OCI-LY7 (cell line): Measurements from ENCODE around the gene NR3C1. TPM values are rescaled to one million over a fixed set of nuclear protein-coding genes. Genes with fewer than 3 reads are reported as not detected.
A peak's percentile ranks its signal among the peaks of the same experiment; 100 is the strongest.

Experiments used
- BruUV-seq: library from RNA; stranded (reverse); fragments of 400-500 nt; replicated peaks from 2 replicates; lab custom pipeline; 2021; lab: Mats Ljungman, UMichigan
- CTCF ChIA-PET: fragments of 300-600 bp; sonication (Branson Sonifier 250); formaldehyde crosslinking; loops from one replicate; lab custom pipeline; 2022; ENCODE audit warnings: antibody characterized with exemption; ENCODE audit not compliant: unreplicated experiment; lab: Charles Lee
- POLR2A ChIA-PET: fragments of 300-600 bp; sonication (Branson Sonifier 250); formaldehyde crosslinking; loops from one replicate; lab custom pipeline; 2022; ENCODE audit warnings: antibody characterized with exemption; lab: Charles Lee
- DNase-seq: peaks from one replicate; pipeline ENCODE4 v3.0.0-alpha.2; 2015; ENCODE audit warnings: low spot score
- H2AFZ ChIP-seq: fragments of 200-600 bp; sonication (generic), shearing (Covaris generic); 2 replicates; pipeline ENCODE4 v1.6.1; 2014; ENCODE audit warnings: mild to moderate bottlenecking, antibody characterized with exemption, low read length, moderate library complexity
- H3K27ac ChIP-seq: fragments of 200-600 bp; sonication (generic); 2 replicates; pipeline ENCODE4 v1.5.1; 2014; ENCODE audit warnings: mixed run types, low read depth, mild to moderate bottlenecking, moderate library complexity, low read length, inconsistent platforms; ENCODE audit not compliant: poor library complexity, severe bottlenecking
- H3K36me3 ChIP-seq: fragments of 200-600 bp; sonication (generic); 2 replicates; pipeline ENCODE4 v1.6.1; 2014; ENCODE audit warnings: mild to moderate bottlenecking, antibody characterized with exemption, low read length, moderate library complexity, mixed read lengths; ENCODE audit not compliant: insufficient read depth
- H3K4me1 ChIP-seq: fragments of 200-600 bp; sonication (generic); 2 replicates; pipeline ENCODE4 v1.5.1; 2014; ENCODE audit warnings: mild to moderate bottlenecking, low read length; ENCODE audit not compliant: insufficient read depth, poor library complexity, severe bottlenecking
- H3K4me2 ChIP-seq: fragments of 200-600 bp; sonication (generic); 2 replicates; pipeline ENCODE4 v1.6.1; 2014; ENCODE audit warnings: mild to moderate bottlenecking, low read length
- H3K4me3 ChIP-seq: fragments of 200-600 bp; sonication (generic); 2 replicates; pipeline ENCODE4 v1.5.1; 2014; ENCODE audit warnings: mild to moderate bottlenecking, low read depth, low read length; ENCODE audit not compliant: poor library complexity, severe bottlenecking
- H3K79me2 ChIP-seq: fragments of 200-600 bp; sonication (generic); 2 replicates; pipeline ENCODE4 v1.6.1; 2016; ENCODE audit warnings: low read depth, mild to moderate bottlenecking, low read length, moderate library complexity, mixed read lengths; ENCODE audit not compliant: insufficient read depth
- H3K9me2 ChIP-seq: fragments of 200-600 bp; sonication (generic); 2 replicates; pipeline ENCODE4 v1.6.1; 2016; ENCODE audit warnings: mild to moderate bottlenecking, low read length, mixed read lengths; ENCODE audit not compliant: insufficient read depth
- H3K9me3 ChIP-seq: fragments of 200-600 bp; sonication (generic); 2 replicates; pipeline ENCODE4 v1.6.1; 2014; ENCODE audit warnings: mild to moderate bottlenecking, mixed run types, low read length, mixed read lengths
- H4K20me1 ChIP-seq: fragments of 200-600 bp; sonication (generic); 2 replicates; pipeline ENCODE4 v1.6.1; 2014; ENCODE audit warnings: mild to moderate bottlenecking, antibody characterized with exemption, low read length, moderate library complexity, mixed read lengths; ENCODE audit not compliant: insufficient read depth
- EZH2phosphoT487 ChIP-seq: fragments of 200-600 bp; sonication (generic); IDR thresholded peaks from 2 replicates; pipeline ENCODE4 v1.6.1; 2018; ENCODE audit warnings: low read depth, borderline replicate concordance, mild to moderate bottlenecking, mixed run types, antibody characterized with exemption, low read length, moderate library complexity, mixed read lengths
- intact Hi-C: fragments of 100-400 bp; cut with micrococcal nuclease; formaldehyde crosslinking; loops from one replicate; pipeline ENCODE4 v1.10.0; 2022; ENCODE audit not compliant: unreplicated experiment
- total RNA-seq, 2 experiments: library from RNA; depleted of rRNA in 1 of 2; stranded (reverse); fragments of >200 nt in 1 of 2; shearing (Covaris generic) in 1 of 2; gene quantifications; 2 replicates each; pipeline ENCODE4 v1.2.3, GENCODE V29; 2014 to 2022
- TF ChIP-seq, protein P1 (sequence below): fragments of 200-600 bp; sonication (generic); conservative IDR thresholded peaks from 2 replicates; pipeline ENCODE4 v1.5.1; 2014; ENCODE audit warnings: mild to moderate bottlenecking, antibody characterized with exemption, low read length, moderate library complexity, mixed read lengths

The NR3C1 gene
- total RNA-seq, 2 experiments from 2014 or later = 45.6 to 106 TPM

DNA sequence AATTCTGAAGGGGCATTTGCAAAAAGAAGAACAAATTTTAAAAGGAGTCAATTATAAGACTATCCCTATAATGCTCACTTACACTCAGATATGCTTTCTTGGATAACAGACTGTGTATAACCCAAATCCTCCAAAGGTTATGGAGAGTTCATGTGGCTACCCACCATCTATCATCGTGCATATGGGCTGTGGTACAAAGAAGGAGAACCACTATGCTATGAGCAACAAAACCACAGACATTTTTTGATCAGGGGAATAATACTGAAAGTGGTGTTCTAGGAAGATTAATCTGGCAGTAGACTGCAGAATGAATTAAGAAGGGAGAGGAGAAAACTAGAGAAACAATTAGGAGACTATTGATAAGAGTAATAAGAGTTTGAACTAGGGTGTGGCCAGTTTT lies 16.8 kb downstream of the NR3C1 start:
- no peak for TF ChIP-seq EZH2phosphoT487
- TF ChIP-seq, protein P1, sequence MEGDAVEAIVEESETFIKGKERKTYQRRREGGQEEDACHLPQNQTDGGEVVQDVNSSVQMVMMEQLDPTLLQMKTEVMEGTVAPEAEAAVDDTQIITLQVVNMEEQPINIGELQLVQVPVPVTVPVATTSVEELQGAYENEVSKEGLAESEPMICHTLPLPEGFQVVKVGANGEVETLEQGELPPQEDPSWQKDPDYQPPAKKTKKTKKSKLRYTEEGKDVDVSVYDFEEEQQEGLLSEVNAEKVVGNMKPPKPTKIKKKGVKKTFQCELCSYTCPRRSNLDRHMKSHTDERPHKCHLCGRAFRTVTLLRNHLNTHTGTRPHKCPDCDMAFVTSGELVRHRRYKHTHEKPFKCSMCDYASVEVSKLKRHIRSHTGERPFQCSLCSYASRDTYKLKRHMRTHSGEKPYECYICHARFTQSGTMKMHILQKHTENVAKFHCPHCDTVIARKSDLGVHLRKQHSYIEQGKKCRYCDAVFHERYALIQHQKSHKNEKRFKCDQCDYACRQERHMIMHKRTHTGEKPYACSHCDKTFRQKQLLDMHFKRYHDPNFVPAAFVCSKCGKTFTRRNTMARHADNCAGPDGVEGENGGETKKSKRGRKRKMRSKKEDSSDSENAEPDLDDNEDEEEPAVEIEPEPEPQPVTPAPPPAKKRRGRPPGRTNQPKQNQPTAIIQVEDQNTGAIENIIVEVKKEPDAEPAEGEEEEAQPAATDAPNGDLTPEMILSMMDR = no peak
- ChIA-PET POLR2A (no interaction called here), CTCF (no interaction called here)
- Histone ChIP-seq H3K27ac (no peak overlapping the region), H3K79me2 (peaks cover 98% of the 10 kb centered on the region), H3K4me1 (no peaks in the 10 kb centered on the region), H3K4me2 (no peak overlapping the region), H2AFZ (no peak overlapping the region), H3K9me2 (no peaks in the 10 kb centered on the region), H3K9me3 (peaks cover 65% of the 10 kb centered on the region), H3K4me3 (no peak overlapping the region), H4K20me1 (peaks cover 7% of the 10 kb centered on the region; the same call in 1 of the 2 replicates), H3K36me3 (peaks cover 89% of the 10 kb centered on the region)
- intact Hi-C loops = no loop called here
- DNase-seq = no peak
- BruUV-seq = no TSS peak

DNA sequence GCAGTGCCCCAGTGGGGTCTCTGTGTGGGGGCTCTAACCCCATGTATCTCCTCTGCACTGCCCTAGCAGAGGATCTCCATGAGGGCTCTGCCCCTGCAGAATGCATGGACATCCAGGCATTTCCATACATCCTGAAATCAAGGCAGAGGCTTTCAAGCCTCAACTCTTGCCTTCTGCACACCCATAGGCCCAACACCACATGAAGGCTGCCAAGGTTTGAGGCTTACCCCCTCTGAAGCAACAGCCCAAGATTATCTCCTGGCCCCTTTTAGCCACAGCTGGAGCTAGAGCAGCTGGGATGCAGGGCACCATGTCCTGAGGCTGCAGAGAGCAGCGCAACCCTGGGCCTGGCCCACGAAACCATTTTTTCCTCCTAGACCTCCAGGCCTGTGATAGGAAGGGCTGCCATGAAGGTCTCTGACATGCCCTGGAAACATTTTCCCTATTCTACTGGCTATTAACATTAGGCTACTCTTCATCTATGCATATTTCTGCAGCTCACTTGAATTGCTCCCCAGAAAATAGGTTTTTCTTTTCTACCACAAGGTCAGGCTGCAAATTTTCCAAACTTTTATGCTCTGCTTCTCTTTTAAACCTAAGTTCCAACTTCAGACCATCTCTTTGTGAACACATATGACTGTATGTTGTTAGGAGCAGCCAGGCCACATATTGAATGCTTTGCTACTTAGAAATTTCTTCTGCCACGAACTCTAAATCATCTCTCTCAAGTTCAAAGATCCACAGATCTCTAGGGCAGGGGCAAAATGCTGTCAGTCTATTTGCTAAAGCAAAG lies 18.4 kb downstream of the NR3C1 start:
- no peak overlapping the region for H2AFZ ChIP-seq
- peaks cover 56% of the 10 kb centered on the region for H3K9me3 ChIP-seq
- POLR2A ChIA-PET = no interaction called here
- intact Hi-C loops = no loop called here
- CTCF ChIA-PET = no interaction called here
- no peak overlapping the region for H3K4me3 ChIP-seq
- TF ChIP-seq, protein P1 = no peak
- TF ChIP-seq EZH2phosphoT487 = no peak
- DNase-seq = peak; percentile 18
- no TSS peak for BruUV-seq
- 0 out of 2 replicates have a peak, but pooled peaks cover 3% of the 10 kb centered on the region for H4K20me1 ChIP-seq
- H3K36me3 ChIP-seq = peaks cover 98% of the 10 kb centered on the region
- no peaks in the 10 kb centered on the region for H3K9me2 ChIP-seq
- peaks cover 98% of the 10 kb centered on the region for H3K79me2 ChIP-seq
- H3K4me2 ChIP-seq = no peak overlapping the region
- H3K4me1 ChIP-seq = no peaks in the 10 kb centered on the region
- H3K27ac ChIP-seq = no peak overlapping the region

DNA sequence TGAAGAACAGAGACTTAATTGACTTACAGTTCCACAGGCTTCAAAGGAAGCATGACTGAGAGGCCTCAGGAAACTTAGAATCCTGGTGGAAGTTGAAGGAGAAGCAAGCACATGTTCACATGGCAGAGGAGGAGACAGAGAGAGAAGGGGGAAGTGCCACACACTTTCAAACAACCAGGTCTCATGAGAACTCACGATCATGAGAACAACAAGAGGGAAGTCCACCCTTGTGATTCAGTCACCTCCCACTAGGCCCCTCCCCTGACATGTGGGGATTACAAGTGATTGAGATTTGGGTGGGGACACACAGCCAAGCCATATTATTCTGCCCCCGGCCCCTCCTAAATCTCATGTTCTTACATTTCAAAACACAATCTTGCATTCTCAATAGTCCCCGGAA lies 19.5 kb downstream of the NR3C1 start:
- TF ChIP-seq EZH2phosphoT487 = no peak
- TF ChIP-seq, protein P1 = no peak
- Histone ChIP-seq H3K79me2 (peaks cover 98% of the 10 kb centered on the region), H3K4me3 (no peak overlapping the region), H2AFZ (no peak overlapping the region), H3K27ac (no peak overlapping the region), H4K20me1 (0 out of 2 replicates have a peak, but pooled peaks cover 3% of the 10 kb centered on the region), H3K4me2 (no peak overlapping the region), H3K4me1 (no peaks in the 10 kb centered on the region), H3K36me3 (peaks cover 98% of the 10 kb centered on the region), H3K9me2 (no peaks in the 10 kb centered on the region), H3K9me3 (peaks cover 56% of the 10 kb centered on the region)
- CTCF ChIA-PET = no interaction called here
- BruUV-seq = no TSS peak
- no peak for DNase-seq
- POLR2A ChIA-PET = no interaction called here
- intact Hi-C loops = no loop called here
